K562 (cell line): ENCODE data around the gene ERF. TPM values are rescaled to one million over a fixed set of nuclear protein-coding genes. Genes with fewer than 3 reads are reported as not detected.

Source experiments
- HMG20A ChIP-seq: fragments of 450-650 bp; formaldehyde crosslinking; conservative IDR thresholded peaks from 2 replicates; pipeline ENCODE4 v1.4.0; 2020; ENCODE audit warnings: mild to moderate bottlenecking, mixed read lengths
- RBFOX2 ChIP-seq: fragments of 200-400 bp; formaldehyde crosslinking; IDR thresholded peaks from 2 replicates; pipeline ENCODE4 v1.6.1; 2017; ENCODE audit warnings: low read depth, mild to moderate bottlenecking, low read length, moderate library complexity
- SMARCC2 ChIP-seq: fragments of 450-650 bp; IDR thresholded peaks from 2 replicates; pipeline ENCODE4 v1.6.1; 2017; ENCODE audit warnings: antibody characterized with exemption, moderate library complexity, mild to moderate bottlenecking, low read depth
- TEAD1 ChIP-seq, 2 experiments: fragments of 450-650 bp in 1 of 2; sonication (generic) in 1 of 2; formaldehyde crosslinking; IDR thresholded peaks; 2 replicates each; pipeline versions ENCODE4 v1.4.0 to v1.8.0; 2020 to 2022; ENCODE audit warnings: mild to moderate bottlenecking in 2 of 2, missing genetic modification reagents in 1 of 2
- ZNF197 ChIP-seq: fragments of 200-800 bp; sonication (Bioruptor generic); IDR thresholded peaks from 2 replicates; pipeline ENCODE4 v1.6.1; 2016; ENCODE audit warnings: low read depth, missing genetic modification characterization, missing compliant biosample characterization
- polyA plus RNA-seq, 8 experiments: library from polyadenylated mRNA; depleted of rRNA in 4 of 8; stranded (reverse) in 5 of 8; unstranded in 3 of 8; fragments of >200 nt; fragmentation: Nextera tagmentation in 2 of 8; fragmentation: Illumina TruSeq in 1 of 8; extraction: Ambion mirVana in 2 of 8; extraction: Trizol in 1 of 8; gene quantifications; 2 replicates each; pipeline versions ENCODE4 v1.2.1 to v1.2.3, GENCODE V29; 2011 to 2014; ENCODE audit warnings: inconsistent platforms in 1 of 8, missing spikeins in 1 of 8
- total RNA-seq, 7 experiments: library from RNA; depleted of rRNA in 6 of 7; stranded (reverse); fragments of >200 nt in 6 of 7; fragmentation: Illumina TruSeq in 2 of 7; extraction: Trizol in 2 of 7; gene quantifications; 2 replicates each; pipeline versions ENCODE4 v1.2.1 to v1.2.3, GENCODE V29; 2011 to 2021; ENCODE audit warnings: low replicate concordance in 1 of 7
- TF ChIP-seq, protein P1 (sequence below): fragments of 250-450 bp; sonication (Bioruptor Pico); IDR thresholded peaks from 2 replicates; pipeline ENCODE4 v1.9.0; 2021; ENCODE audit warnings: mild to moderate bottlenecking, inconsistent platforms
- TF ChIP-seq, protein P2 (sequence below): sonication (generic); formaldehyde crosslinking; IDR thresholded peaks from 2 replicates; pipeline ENCODE4 v1.8.0; 2022; ENCODE audit warnings: mild to moderate bottlenecking, missing genetic modification reagents
- TF ChIP-seq, protein P3 (sequence below): fragments of 450-650 bp; formaldehyde crosslinking; IDR thresholded peaks from 2 replicates; pipeline ENCODE4 v1.4.0; 2020; ENCODE audit warnings: mild to moderate bottlenecking, mixed read lengths
- TF ChIP-seq, protein P4 (sequence below): fragments of 450-650 bp; IDR thresholded peaks from 2 replicates; pipeline ENCODE4 v1.6.1; 2018; ENCODE audit warnings: mild to moderate bottlenecking, low read depth; ENCODE audit not compliant: partially characterized antibody

The ERF gene
- total and polyA plus RNA-seq, 9 of the 15 experiments (the other 6 are each of a cell fraction or from before 2014, with no cell fraction given): 0.03 to 75.4 (median 27.0) TPM

DNA sequence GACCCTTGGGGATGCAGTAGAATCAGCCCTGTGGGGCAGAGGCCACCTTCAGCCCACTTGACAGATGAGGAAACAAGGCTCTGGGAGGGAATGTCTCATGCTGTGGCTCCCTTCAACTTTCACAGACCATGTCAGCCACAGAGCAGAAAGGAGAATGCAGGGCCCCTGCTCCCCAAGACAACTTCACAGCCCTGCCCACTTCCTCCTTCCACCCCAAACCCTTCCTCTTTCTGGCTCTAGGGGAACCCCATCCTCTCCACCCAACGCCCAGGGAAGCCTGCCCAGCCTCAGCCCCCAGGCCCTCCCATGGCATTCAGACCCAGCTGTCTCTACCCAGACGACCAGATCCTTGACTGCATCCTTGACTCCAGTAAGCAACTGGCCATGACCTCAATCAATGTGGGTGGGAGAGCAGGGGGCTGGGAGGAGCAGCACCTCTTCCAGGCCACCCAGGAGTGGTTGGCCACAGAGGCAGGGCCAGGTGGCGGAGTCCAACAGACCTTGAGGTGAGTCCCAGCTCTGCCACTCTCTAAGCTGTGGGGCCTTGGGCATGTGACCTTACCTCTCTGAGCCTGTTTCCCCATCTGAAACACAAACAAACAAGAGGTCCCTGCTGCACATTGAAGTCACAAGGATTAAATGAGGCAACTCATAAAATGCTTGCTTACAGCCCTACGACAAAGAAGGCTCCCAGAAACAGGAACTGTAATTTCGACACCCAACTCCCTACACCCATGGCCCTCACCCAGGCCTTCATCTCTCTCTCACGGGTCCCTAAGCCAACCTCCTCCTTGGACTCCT, 53.2 kb downstream of the ERF start (continued):
- TF ChIP-seq, protein P1, sequence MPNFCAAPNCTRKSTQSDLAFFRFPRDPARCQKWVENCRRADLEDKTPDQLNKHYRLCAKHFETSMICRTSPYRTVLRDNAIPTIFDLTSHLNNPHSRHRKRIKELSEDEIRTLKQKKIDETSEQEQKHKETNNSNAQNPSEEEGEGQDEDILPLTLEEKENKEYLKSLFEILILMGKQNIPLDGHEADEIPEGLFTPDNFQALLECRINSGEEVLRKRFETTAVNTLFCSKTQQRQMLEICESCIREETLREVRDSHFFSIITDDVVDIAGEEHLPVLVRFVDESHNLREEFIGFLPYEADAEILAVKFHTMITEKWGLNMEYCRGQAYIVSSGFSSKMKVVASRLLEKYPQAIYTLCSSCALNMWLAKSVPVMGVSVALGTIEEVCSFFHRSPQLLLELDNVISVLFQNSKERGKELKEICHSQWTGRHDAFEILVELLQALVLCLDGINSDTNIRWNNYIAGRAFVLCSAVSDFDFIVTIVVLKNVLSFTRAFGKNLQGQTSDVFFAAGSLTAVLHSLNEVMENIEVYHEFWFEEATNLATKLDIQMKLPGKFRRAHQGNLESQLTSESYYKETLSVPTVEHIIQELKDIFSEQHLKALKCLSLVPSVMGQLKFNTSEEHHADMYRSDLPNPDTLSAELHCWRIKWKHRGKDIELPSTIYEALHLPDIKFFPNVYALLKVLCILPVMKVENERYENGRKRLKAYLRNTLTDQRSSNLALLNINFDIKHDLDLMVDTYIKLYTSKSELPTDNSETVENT (CRISPR knock-in tag): no peak
- TF ChIP-seq RBFOX2 (no peak), SMARCC2 (no peak), HMG20A (CRISPR knock-in tag) (no peak), TEAD1 (CRISPR knock-in tag; IDR thresholded peaks at IDR 0.05) (no peak), ZNF197 (CRISPR knock-in tag) (no peak)
- TF ChIP-seq, protein P2, sequence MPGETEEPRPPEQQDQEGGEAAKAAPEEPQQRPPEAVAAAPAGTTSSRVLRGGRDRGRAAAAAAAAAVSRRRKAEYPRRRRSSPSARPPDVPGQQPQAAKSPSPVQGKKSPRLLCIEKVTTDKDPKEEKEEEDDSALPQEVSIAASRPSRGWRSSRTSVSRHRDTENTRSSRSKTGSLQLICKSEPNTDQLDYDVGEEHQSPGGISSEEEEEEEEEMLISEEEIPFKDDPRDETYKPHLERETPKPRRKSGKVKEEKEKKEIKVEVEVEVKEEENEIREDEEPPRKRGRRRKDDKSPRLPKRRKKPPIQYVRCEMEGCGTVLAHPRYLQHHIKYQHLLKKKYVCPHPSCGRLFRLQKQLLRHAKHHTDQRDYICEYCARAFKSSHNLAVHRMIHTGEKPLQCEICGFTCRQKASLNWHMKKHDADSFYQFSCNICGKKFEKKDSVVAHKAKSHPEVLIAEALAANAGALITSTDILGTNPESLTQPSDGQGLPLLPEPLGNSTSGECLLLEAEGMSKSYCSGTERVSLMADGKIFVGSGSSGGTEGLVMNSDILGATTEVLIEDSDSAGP (CRISPR knock-in tag): no peak
- TF ChIP-seq, protein P3, sequence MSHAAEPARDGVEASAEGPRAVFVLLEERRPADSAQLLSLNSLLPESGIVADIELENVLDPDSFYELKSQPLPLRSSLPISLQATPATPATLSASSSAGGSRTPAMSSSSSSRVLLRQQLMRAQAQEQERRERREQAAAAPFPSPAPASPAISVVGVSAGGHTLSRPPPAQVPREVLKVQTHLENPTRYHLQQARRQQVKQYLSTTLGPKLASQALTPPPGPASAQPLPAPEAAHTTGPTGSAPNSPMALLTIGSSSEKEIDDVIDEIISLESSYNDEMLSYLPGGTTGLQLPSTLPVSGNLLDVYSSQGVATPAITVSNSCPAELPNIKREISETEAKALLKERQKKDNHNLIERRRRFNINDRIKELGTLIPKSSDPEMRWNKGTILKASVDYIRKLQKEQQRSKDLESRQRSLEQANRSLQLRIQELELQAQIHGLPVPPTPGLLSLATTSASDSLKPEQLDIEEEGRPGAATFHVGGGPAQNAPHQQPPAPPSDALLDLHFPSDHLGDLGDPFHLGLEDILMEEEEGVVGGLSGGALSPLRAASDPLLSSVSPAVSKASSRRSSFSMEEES (CRISPR knock-in tag): no peak
- TF ChIP-seq, protein P4, sequence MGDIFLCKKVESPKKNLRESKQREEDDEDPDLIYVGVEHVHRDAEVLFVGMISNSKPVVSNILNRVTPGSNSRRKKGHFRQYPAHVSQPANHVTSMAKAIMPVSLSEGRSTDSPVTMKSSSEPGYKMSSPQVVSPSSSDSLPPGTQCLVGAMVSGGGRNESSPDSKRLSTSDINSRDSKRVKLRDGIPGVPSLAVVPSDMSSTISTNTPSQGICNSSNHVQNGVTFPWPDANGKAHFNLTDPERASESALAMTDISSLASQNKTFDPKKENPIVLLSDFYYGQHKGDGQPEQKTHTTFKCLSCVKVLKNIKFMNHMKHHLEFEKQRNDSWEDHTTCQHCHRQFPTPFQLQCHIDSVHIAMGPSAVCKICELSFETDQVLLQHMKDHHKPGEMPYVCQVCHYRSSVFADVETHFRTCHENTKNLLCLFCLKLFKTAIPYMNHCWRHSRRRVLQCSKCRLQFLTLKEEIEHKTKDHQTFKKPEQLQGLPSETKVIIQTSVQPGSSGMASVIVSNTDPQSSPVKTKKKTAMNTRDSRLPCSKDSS: no peak
